ENCODE measurements around the gene SEMA5B.

GRCh38 chr3:122994954-122995353 is 32.6 kb downstream of the SEMA5B start:
- no peak for TF ChIP-seq POLR2A (IDR thresholded peaks at IDR 0.05; ENCODE audit: low read length)
- TF ChIP-seq GATA1 (IDR thresholded peaks at IDR 0.05; ENCODE audit: low read depth, low read length) = no peak

All from erythroblast (primary cell).